IMR-90 (cell line): Measurements from ENCODE around the gene FMO2. TPM values are rescaled to one million over a fixed set of nuclear protein-coding genes. Genes with fewer than 3 reads are reported as not detected.

ENCODE experiments used
- ATAC-seq: fragments of 200-7000 bp; cut with Tn5 transposase; 2 replicates; pipeline ENCODE4 v1.9.1; 2020; ENCODE audit warnings: low read depth, mild to moderate bottlenecking, moderate library complexity
- BruUV-seq: library from RNA; stranded (reverse); fragments of 400-500 nt; replicated peaks from 2 replicates; lab custom pipeline; 2021; lab: Mats Ljungman, UMichigan
- CTCF ChIA-PET: fragments of 300-600 bp; formaldehyde crosslinking; extraction: SDS; loops from one replicate; lab custom pipeline; 2021; ENCODE audit warnings: antibody characterized with exemption; lab: Yijun Ruan, JAX
- POLR2A ChIA-PET: fragments of 300-600 bp; sonication (Branson Sonifier 250); formaldehyde crosslinking; loops from one replicate; lab custom pipeline; 2022; ENCODE audit warnings: antibody characterized with exemption; ENCODE audit not compliant: unreplicated experiment; lab: Charles Lee
- DNase-seq: peaks from one replicate; pipeline ENCODE4 v3.0.0; 2013
- H2AFZ ChIP-seq: replicated peaks from 2 replicates; pipeline ENCODE3; 2013; ENCODE audit warnings: low read length, mild to moderate bottlenecking; ENCODE audit not compliant: poor library complexity
- H2AK5ac ChIP-seq: 2 replicates; pipeline ENCODE4 v1.6.1; 2013; ENCODE audit warnings: low read depth, low read length, inconsistent platforms
- H2AK9ac ChIP-seq: replicated peaks from 2 replicates; pipeline ENCODE3; 2013; ENCODE audit warnings: mild to moderate bottlenecking, low read depth, low read length, moderate library complexity; ENCODE audit not compliant: poor library complexity
- H2BK120ac ChIP-seq: 2 replicates; pipeline ENCODE4 v1.6.1; 2013; ENCODE audit warnings: low read depth, low read length, inconsistent platforms
- H2BK15ac ChIP-seq: 3 replicates; pipeline ENCODE4 v1.6.1; 2013; ENCODE audit warnings: low read depth, low read length, inconsistent platforms
- H2BK20ac ChIP-seq: 2 replicates; pipeline ENCODE4 v1.6.1; 2013; ENCODE audit warnings: low read depth, mild to moderate bottlenecking, inconsistent platforms, low read length, moderate library complexity
- H2BK5ac ChIP-seq: 2 replicates; pipeline ENCODE4 v1.6.1; 2013; ENCODE audit warnings: mild to moderate bottlenecking, low read depth, low read length, inconsistent platforms; ENCODE audit not compliant: poor library complexity, severe bottlenecking
- H3K14ac ChIP-seq: replicated peaks from 2 replicates; pipeline ENCODE4 v1.6.1; 2013; ENCODE audit warnings: low read depth, low read length, inconsistent platforms
- H3K18ac ChIP-seq: 2 replicates; pipeline ENCODE4 v1.6.1; 2013; ENCODE audit warnings: low read depth, low read length, control low read depth
- H3K23ac ChIP-seq: 2 replicates; pipeline ENCODE4 v1.6.1; 2013; ENCODE audit warnings: low read depth, low read length, inconsistent platforms
- H3K27ac ChIP-seq: 2 replicates; pipeline ENCODE4 v1.5.1; 2013; ENCODE audit warnings: mild to moderate bottlenecking, control low read depth, low read length; ENCODE audit not compliant: insufficient read depth
- H3K27me3 ChIP-seq: 2 replicates; pipeline ENCODE4 v1.6.1; 2013; ENCODE audit warnings: low read length; ENCODE audit not compliant: control insufficient read depth, insufficient read depth
- H3K36me3 ChIP-seq: 2 replicates; pipeline ENCODE4 v1.6.1; 2013; ENCODE audit warnings: low read length, mixed read lengths; ENCODE audit not compliant: control insufficient read depth, insufficient read depth
- H3K4ac ChIP-seq: 2 replicates; pipeline ENCODE4 v1.6.1; 2013; ENCODE audit warnings: low read depth, low read length, inconsistent platforms
- H3K4me1 ChIP-seq: 2 replicates; pipeline ENCODE4 v1.6.1; 2013; ENCODE audit warnings: low read length, mixed read lengths; ENCODE audit not compliant: control insufficient read depth, insufficient read depth
- H3K4me2 ChIP-seq: 2 replicates; pipeline ENCODE4 v1.6.1; 2013; ENCODE audit warnings: low read depth, mild to moderate bottlenecking, control low read depth, low read length, moderate library complexity
- H3K4me3 ChIP-seq: 2 replicates; pipeline ENCODE4 v1.5.1; 2013; ENCODE audit warnings: low read depth, mild to moderate bottlenecking, control low read depth, low read length, moderate library complexity; ENCODE audit not compliant: insufficient read depth
- H3K56ac ChIP-seq: 2 replicates; pipeline ENCODE4 v1.6.1; 2013; ENCODE audit warnings: low read length, inconsistent platforms; ENCODE audit not compliant: insufficient read depth; ENCODE audit errors: extremely low read depth
- H3K79me1 ChIP-seq, 2 experiments: 2 replicates each; pipeline ENCODE4 v1.6.1; 2013; ENCODE audit warnings: low read length in 2 of 2, inconsistent platforms in 1 of 2, low read depth in 1 of 2
- H3K9ac ChIP-seq: 2 replicates; pipeline ENCODE4 v1.6.1; 2013; ENCODE audit warnings: low read depth, low read length, control low read depth
- H3K9me1 ChIP-seq: 2 replicates; pipeline ENCODE4 v1.6.1; 2013; ENCODE audit warnings: low read length, inconsistent platforms; ENCODE audit not compliant: insufficient read depth
- H3K9me3 ChIP-seq: 2 replicates; pipeline ENCODE4 v1.6.1; 2013; ENCODE audit warnings: low read length; ENCODE audit not compliant: control insufficient read depth, insufficient read depth
- H4K20me1 ChIP-seq: 2 replicates; pipeline ENCODE4 v1.6.1; 2013; ENCODE audit warnings: low read length, inconsistent platforms; ENCODE audit not compliant: insufficient read depth
- H4K5ac ChIP-seq: 2 replicates; pipeline ENCODE4 v1.6.1; 2013; ENCODE audit warnings: mild to moderate bottlenecking, low read depth, low read length, control low read depth
- H4K8ac ChIP-seq, 2 experiments: 2 replicates each; pipeline ENCODE4 v1.6.1; 2013; ENCODE audit warnings: low read depth in 2 of 2, low read length in 2 of 2, control low read depth in 1 of 2, inconsistent platforms in 1 of 2
- H4K91ac ChIP-seq: 2 replicates; pipeline ENCODE4 v1.6.1; 2013; ENCODE audit warnings: low read depth, low read length, inconsistent platforms; ENCODE audit not compliant: insufficient read depth
- BHLHE40 ChIP-seq: fragments of 150-350 bp; IDR thresholded peaks from 2 replicates; pipeline ENCODE4 v1.6.1; 2016; ENCODE audit warnings: mild to moderate bottlenecking, low read depth, low read length
- CEBPB ChIP-seq: IDR thresholded peaks from 2 replicates; pipeline ENCODE4 v1.6.1; 2012; ENCODE audit warnings: low read depth, low read length, improper control_type of control experiment
- FOS ChIP-seq: fragments of 150-350 bp; IDR thresholded peaks from 2 replicates; pipeline ENCODE4 v1.6.1; 2016; ENCODE audit warnings: low read depth, low read length
- MAFK ChIP-seq: IDR thresholded peaks from 2 replicates; pipeline ENCODE4 v1.6.1; 2012; ENCODE audit warnings: low read depth, low read length, improper control_type of control experiment
- MAZ ChIP-seq: IDR thresholded peaks from 2 replicates; pipeline ENCODE4 v1.6.1; 2012; ENCODE audit warnings: low read depth, mild to moderate bottlenecking, low read length, improper control_type of control experiment, moderate library complexity, borderline replicate concordance
- MXI1 ChIP-seq: IDR thresholded peaks from 2 replicates; pipeline ENCODE4 v1.6.1; 2012; ENCODE audit warnings: low read depth, mild to moderate bottlenecking, low read length, moderate library complexity, borderline replicate concordance
- NFE2L2 ChIP-seq: fragments of 150-350 bp; IDR thresholded peaks from 2 replicates; pipeline ENCODE4 v1.6.1; 2016; ENCODE audit warnings: low read depth, mild to moderate bottlenecking, low read length
- POLR2A ChIP-seq: IDR thresholded peaks from 2 replicates; pipeline ENCODE4 v1.6.1; 2012; ENCODE audit warnings: mild to moderate bottlenecking, low read depth, low read length
- RAD21 ChIP-seq: IDR thresholded peaks from 2 replicates; pipeline ENCODE4 v1.6.1; 2012; ENCODE audit warnings: low read length, improper control_type of control experiment
- RCOR1 ChIP-seq: IDR thresholded peaks from 2 replicates; pipeline ENCODE4 v1.6.1; 2012; ENCODE audit warnings: mild to moderate bottlenecking, low read length, improper control_type of control experiment; ENCODE audit not compliant: insufficient replicate concordance
- RFX5 ChIP-seq: IDR thresholded peaks from 2 replicates; pipeline ENCODE4 v1.8.0; 2012; ENCODE audit warnings: low read depth, mild to moderate bottlenecking, low read length, moderate library complexity
- SMC3 ChIP-seq: fragments of 150-350 bp; IDR thresholded peaks from 2 replicates; pipeline ENCODE4 v1.6.1; 2016; ENCODE audit warnings: low read depth, mild to moderate bottlenecking, antibody characterized with exemption, low read length, moderate library complexity
- WGBS, 2 experiments: methylation state at CpG; one replicate each; pipeline versions ENCODE4 v1.1.5 to v1.1.7; 2013; ENCODE audit warnings: missing lambda C conversion rate in 2 of 2; ENCODE audit not compliant: insufficient read length in 1 of 2; ENCODE audit errors: extremely low coverage in 2 of 2; 5-methylcytosine and 5-hydroxymethylcytosine counted together
- dilution Hi-C: fragments of 300-500 bp; cut with HindIII; formaldehyde crosslinking; loops from one replicate; pipeline ENCODE4 v1.14.3; 2018; ENCODE audit warnings: low sequenced_read_pairs; ENCODE audit not compliant: unreplicated experiment
- in situ Hi-C: fragments of 300-500 bp; cut with MboI; formaldehyde crosslinking; loops from 3 replicates; pipeline ENCODE4 v1.14.3; 2019; ENCODE audit warnings: low sequenced_read_pairs, inconsistent platforms, mixed read lengths
- intact Hi-C: fragments of 100-400 bp; cut with micrococcal nuclease; formaldehyde crosslinking; loops from 2 replicates; pipeline ENCODE4 v1.10.0; 2022
- polyA plus RNA-seq, 3 experiments: library from polyadenylated mRNA; depleted of rRNA; stranded (reverse); fragments of >200 nt; gene quantifications; 2 replicates each; pipeline ENCODE4 v1.2.3, GENCODE V29; 2012; ENCODE audit warnings: low replicate concordance in 1 of 3
- total RNA-seq: library from RNA; depleted of rRNA; stranded (reverse); fragments of >200 nt; gene quantifications from 2 replicates; pipeline ENCODE4 v1.2.3, GENCODE V29; 2012
- TF ChIP-seq, protein P1 (sequence below): fragments of 150-350 bp; IDR thresholded peaks from 2 replicates; pipeline ENCODE4 v1.6.1; 2017; ENCODE audit warnings: mild to moderate bottlenecking, antibody characterized with exemption, low read length, low read depth
- TF ChIP-seq, protein P2 (sequence below): fragments of 150-350 bp; IDR thresholded peaks from 2 replicates; pipeline ENCODE4 v1.6.1; 2016; ENCODE audit warnings: low read depth, mild to moderate bottlenecking, low read length, moderate library complexity, borderline replicate concordance
- TF ChIP-seq, protein P3 (sequence below): conservative IDR thresholded peaks from 2 replicates; pipeline ENCODE4 v1.5.1; 2012; ENCODE audit warnings: mild to moderate bottlenecking, low read depth, low read length, improper control_type of control experiment

FMO2 gene
- total and polyA plus RNA-seq, 2 of the 4 experiments (the other 2 are of a cell fraction) = under 0.01 to 0.05 TPM

DNA sequence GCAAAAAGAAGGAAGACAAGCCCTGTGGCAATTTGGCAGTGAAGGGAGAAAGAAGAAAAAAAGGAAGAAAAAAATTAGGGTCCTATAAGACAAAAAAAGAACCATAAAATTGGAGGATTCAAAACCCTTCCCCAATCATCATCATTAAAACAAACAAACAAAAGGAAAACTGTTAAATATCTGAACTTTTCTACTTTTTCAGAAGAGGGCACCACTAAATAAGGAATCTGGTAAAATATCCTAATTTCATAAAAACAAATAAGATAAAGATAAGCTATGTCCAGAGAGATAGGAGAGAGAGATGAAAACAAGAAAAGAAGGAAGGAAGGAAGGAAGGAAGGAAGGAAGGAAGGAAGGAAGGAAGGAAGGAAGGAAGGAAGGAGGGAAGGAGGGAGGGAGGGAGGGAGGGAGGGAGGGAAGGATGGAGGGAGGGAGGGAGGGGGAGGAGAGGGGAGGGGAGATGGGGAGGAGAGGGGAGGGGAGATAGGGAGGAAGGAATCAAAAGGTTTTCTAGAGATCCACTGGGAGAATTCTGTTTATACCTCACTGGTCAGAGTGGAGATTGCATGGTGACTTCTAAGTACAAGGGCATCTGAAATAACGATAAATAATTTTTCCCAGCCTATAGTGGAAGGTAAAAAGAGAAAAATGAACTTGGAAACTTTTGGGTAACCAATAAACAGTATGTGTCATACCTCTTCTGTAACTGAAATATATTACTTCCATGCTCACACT, 10.4 kb upstream of the FMO2 start:
- Histone ChIP-seq H3K27me3 (no peaks in the 10 kb centered on the region), H2BK5ac (no peak overlapping the region), H2AK5ac (no peak overlapping the region), H3K56ac (no peak overlapping the region), H3K9ac (no peak overlapping the region), H2BK20ac (no peak overlapping the region), H3K9me1 (no peaks in the 10 kb centered on the region), H2BK120ac (no peak overlapping the region), H3K18ac (no peak overlapping the region; the same call in 1 of the 2 replicates), H4K8ac (no peak overlapping the region), H3K27ac (no peak overlapping the region), H3K4ac (no peak overlapping the region), H4K5ac (no peak overlapping the region; the same call in 1 of the 2 replicates), H3K14ac (no peak overlapping the region), H2BK15ac (no peak overlapping the region), H3K4me1 (no peaks in the 10 kb centered on the region; the same call in 1 of the 2 replicates), H2AFZ (no peak overlapping the region), H3K23ac (no peak overlapping the region), H3K79me1 (no peaks in the 10 kb centered on the region), H4K20me1 (no peaks in the 10 kb centered on the region), H2AK9ac (no peak overlapping the region), H3K36me3 (no peaks in the 10 kb centered on the region), H3K9me3 (no peaks in the 10 kb centered on the region), H3K4me2 (no peak overlapping the region), H3K4me3 (no peak overlapping the region), H4K91ac (no peak overlapping the region)
- intact Hi-C loops = loop anchor here (1.0 to 5.0 kb wide), 2 partner anchors 46 to 138 kb away; partner anchors contain the start of gene FMO4
- in situ Hi-C loops = no loop called here
- no CpG with 5 or more reads among the region's 1 CpG for whole genome bisulfite sequencing, 2 experiments
- no peak for ATAC-seq
- dilution Hi-C loops = no loop called here
- ChIA-PET CTCF (interaction anchor here (0.6 to 1.6 kb wide), 9 partner anchors 13 to 285 kb away, joined by 3 to 5 read pairs (median 3); partner anchors contain the start of gene FMO4), POLR2A (interaction anchor here (0.6 kb wide), 1 partner anchor 642 kb away, joined by 4 read pairs; no protein-coding TSS in a partner anchor)
- BruUV-seq = no TSS peak
- no peak for DNase-seq
- no peak for TF ChIP-seq NFE2L2
- TF ChIP-seq MXI1 = no peak
- TF ChIP-seq FOS = no peak
- TF ChIP-seq, protein P1, sequence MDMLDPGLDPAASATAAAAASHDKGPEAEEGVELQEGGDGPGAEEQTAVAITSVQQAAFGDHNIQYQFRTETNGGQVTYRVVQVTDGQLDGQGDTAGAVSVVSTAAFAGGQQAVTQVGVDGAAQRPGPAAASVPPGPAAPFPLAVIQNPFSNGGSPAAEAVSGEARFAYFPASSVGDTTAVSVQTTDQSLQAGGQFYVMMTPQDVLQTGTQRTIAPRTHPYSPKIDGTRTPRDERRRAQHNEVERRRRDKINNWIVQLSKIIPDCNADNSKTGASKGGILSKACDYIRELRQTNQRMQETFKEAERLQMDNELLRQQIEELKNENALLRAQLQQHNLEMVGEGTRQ = no peak
- no peak for TF ChIP-seq SMC3
- TF ChIP-seq, protein P2, sequence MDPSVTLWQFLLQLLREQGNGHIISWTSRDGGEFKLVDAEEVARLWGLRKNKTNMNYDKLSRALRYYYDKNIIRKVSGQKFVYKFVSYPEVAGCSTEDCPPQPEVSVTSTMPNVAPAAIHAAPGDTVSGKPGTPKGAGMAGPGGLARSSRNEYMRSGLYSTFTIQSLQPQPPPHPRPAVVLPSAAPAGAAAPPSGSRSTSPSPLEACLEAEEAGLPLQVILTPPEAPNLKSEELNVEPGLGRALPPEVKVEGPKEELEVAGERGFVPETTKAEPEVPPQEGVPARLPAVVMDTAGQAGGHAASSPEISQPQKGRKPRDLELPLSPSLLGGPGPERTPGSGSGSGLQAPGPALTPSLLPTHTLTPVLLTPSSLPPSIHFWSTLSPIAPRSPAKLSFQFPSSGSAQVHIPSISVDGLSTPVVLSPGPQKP = no peak
- TF ChIP-seq RAD21 = no peak
- no peak for TF ChIP-seq MAZ
- TF ChIP-seq MAFK = no peak
- TF ChIP-seq BHLHE40 = no peak
- no peak for TF ChIP-seq RCOR1
- no peak for TF ChIP-seq RFX5
- TF ChIP-seq CEBPB = no peak
- no peak for TF ChIP-seq POLR2A
- TF ChIP-seq, protein P3, sequence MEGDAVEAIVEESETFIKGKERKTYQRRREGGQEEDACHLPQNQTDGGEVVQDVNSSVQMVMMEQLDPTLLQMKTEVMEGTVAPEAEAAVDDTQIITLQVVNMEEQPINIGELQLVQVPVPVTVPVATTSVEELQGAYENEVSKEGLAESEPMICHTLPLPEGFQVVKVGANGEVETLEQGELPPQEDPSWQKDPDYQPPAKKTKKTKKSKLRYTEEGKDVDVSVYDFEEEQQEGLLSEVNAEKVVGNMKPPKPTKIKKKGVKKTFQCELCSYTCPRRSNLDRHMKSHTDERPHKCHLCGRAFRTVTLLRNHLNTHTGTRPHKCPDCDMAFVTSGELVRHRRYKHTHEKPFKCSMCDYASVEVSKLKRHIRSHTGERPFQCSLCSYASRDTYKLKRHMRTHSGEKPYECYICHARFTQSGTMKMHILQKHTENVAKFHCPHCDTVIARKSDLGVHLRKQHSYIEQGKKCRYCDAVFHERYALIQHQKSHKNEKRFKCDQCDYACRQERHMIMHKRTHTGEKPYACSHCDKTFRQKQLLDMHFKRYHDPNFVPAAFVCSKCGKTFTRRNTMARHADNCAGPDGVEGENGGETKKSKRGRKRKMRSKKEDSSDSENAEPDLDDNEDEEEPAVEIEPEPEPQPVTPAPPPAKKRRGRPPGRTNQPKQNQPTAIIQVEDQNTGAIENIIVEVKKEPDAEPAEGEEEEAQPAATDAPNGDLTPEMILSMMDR = no peak
